Nephron progenitor cell (in vitro differentiated cells): ENCODE measurements around the gene FRMD5.
A peak's percentile ranks its signal among the peaks of the same experiment; 100 is the strongest.
"Not testable (repeated sequence)": the region's sequence is repeated elsewhere in the genome, so short reads cannot be mapped to it uniquely, and the experiment has no call there.

Source experiments
- DNase-seq: peaks from one replicate; pipeline ENCODE4 v3.0.0; 2021
- H3K27ac Mint-ChIP-seq: 2 replicates; pipeline ENCODE4 v1.8.0; 2021; ENCODE audit warnings: mild to moderate bottlenecking, moderate library complexity, mixed read lengths
- H3K27me3 Mint-ChIP-seq: 2 replicates; pipeline ENCODE4 v1.8.0; 2021; ENCODE audit warnings: mild to moderate bottlenecking, low read depth, mixed read lengths; ENCODE audit not compliant: poor library complexity
- H3K36me3 Mint-ChIP-seq: 2 replicates; pipeline ENCODE4 v1.8.0; 2021; ENCODE audit warnings: low read depth, mixed read lengths
- H3K4me1 Mint-ChIP-seq: 2 replicates; pipeline ENCODE4 v1.8.0; 2021; ENCODE audit warnings: mixed read lengths
- H3K4me3 Mint-ChIP-seq: 2 replicates; pipeline ENCODE4 v1.8.0; 2021; ENCODE audit warnings: mild to moderate bottlenecking, moderate library complexity, mixed read lengths
- H3K9me3 Mint-ChIP-seq: 2 replicates; pipeline ENCODE4 v1.8.0; 2021; ENCODE audit warnings: mild to moderate bottlenecking, moderate library complexity, mixed read lengths
- CTCF ChIP-seq: fragments of 200-600 bp; sonication (generic); IDR thresholded peaks from 2 replicates; pipeline ENCODE4 v1.5.0; 2021; ENCODE audit warnings: antibody characterized with exemption

FRMD5 gene

GRCh38 chr15:44195151-44195740 is at the start of gene FRMD5:
Gene FRMD5 (minus strand): TSS chr15:44195271.
- H3K36me3 Mint-ChIP-seq = no peaks in the 10 kb centered on the region
- peaks cover 15% of the 10 kb centered on the region for H3K4me1 Mint-ChIP-seq
- H3K27me3 Mint-ChIP-seq = peaks cover 88% of the 10 kb centered on the region
- TF ChIP-seq CTCF = peak; percentile 35
- no peak within 1 kb of the TSS for H3K27ac Mint-ChIP-seq
- peak within 1 kb of the TSS; percentile 84 for H3K4me3 Mint-ChIP-seq
- H3K9me3 Mint-ChIP-seq = no peaks in the 10 kb centered on the region
- DNase-seq = peak; percentile 94

GRCh38 chr15:44243829-44244228 is 48.8 kb upstream of the FRMD5 start:
- H3K36me3 Mint-ChIP-seq = no peaks in the 10 kb centered on the region
- no peak for DNase-seq
- no peaks in the 10 kb centered on the region for H3K9me3 Mint-ChIP-seq
- no peak for TF ChIP-seq CTCF
- no peak overlapping the region for H3K4me3 Mint-ChIP-seq
- H3K27ac Mint-ChIP-seq = no peak overlapping the region
- H3K27me3 Mint-ChIP-seq = peaks cover 7% of the 10 kb centered on the region
- H3K4me1 Mint-ChIP-seq = no peaks in the 10 kb centered on the region

GRCh38 chr15:44243141-44243540 is 48.1 kb upstream of the FRMD5 start:
- no peaks in the 10 kb centered on the region for H3K4me1 Mint-ChIP-seq
- H3K27ac Mint-ChIP-seq = no peak overlapping the region
- H3K9me3 Mint-ChIP-seq = no peaks in the 10 kb centered on the region
- peaks cover 14% of the 10 kb centered on the region for H3K27me3 Mint-ChIP-seq
- H3K4me3 Mint-ChIP-seq = no peak overlapping the region
- no peak for TF ChIP-seq CTCF
- H3K36me3 Mint-ChIP-seq = no peaks in the 10 kb centered on the region
- DNase-seq = no peak

GRCh38 chr15:44231842-44232241 is 36.8 kb upstream of the FRMD5 start:
- no peak for TF ChIP-seq CTCF
- H3K4me1 Mint-ChIP-seq = no peaks in the 10 kb centered on the region
- H3K27me3 Mint-ChIP-seq = no peaks in the 10 kb centered on the region
- H3K27ac Mint-ChIP-seq = no peak overlapping the region
- H3K36me3 Mint-ChIP-seq = no peaks in the 10 kb centered on the region
- peaks cover 7% of the 10 kb centered on the region for H3K9me3 Mint-ChIP-seq
- DNase-seq = no peak
- H3K4me3 Mint-ChIP-seq = no peak overlapping the region

GRCh38 chr15:44229301-44229700 is 34.2 kb upstream of the FRMD5 start:
- not testable (repeated sequence) for H3K27me3 Mint-ChIP-seq, H3K4me3 Mint-ChIP-seq, H3K36me3 Mint-ChIP-seq, H3K27ac Mint-ChIP-seq, H3K4me1 Mint-ChIP-seq, DNase-seq
- H3K9me3 Mint-ChIP-seq = peaks cover 12% of the 10 kb centered on the region

GRCh38 chr15:44227584-44227983 is 32.5 kb upstream of the FRMD5 start:
- Mint-ChIP-seq H3K36me3 (no peaks in the 10 kb centered on the region), H3K9me3 (peaks cover 12% of the 10 kb centered on the region), H3K27me3 (no peaks in the 10 kb centered on the region), H3K4me3 (no peak overlapping the region), H3K4me1 (no peaks in the 10 kb centered on the region), H3K27ac (no peak overlapping the region)
- DNase-seq = no peak
- no peak for TF ChIP-seq CTCF

- not testable (repeated sequence) for H3K27ac Mint-ChIP-seq, H3K4me3 Mint-ChIP-seq, H3K27me3 Mint-ChIP-seq, H3K4me1 Mint-ChIP-seq, H3K36me3 Mint-ChIP-seq, DNase-seq
- peaks cover 12% of the 10 kb centered on the region for H3K9me3 Mint-ChIP-seq
Measured at GRCh38 chr15:44227001-44227400, 31.9 kb upstream of the FRMD5 start.
